GM23338 (cell line): ENCODE measurements around the gene RNF130. TPM values are rescaled to one million over a fixed set of nuclear protein-coding genes. Genes with fewer than 3 reads are reported as not detected.
A peak's percentile ranks its signal among the peaks of the same experiment; 100 is the strongest.

Experiments used
- ATAC-seq: fragments of 200-7000 bp; cut with Tn5 transposase; 3 replicates; pipeline ENCODE4 v1.9.1; 2020
- DNase-seq: peaks from one replicate; pipeline ENCODE4 v3.0.0-alpha.2; 2015; ENCODE audit warnings: low spot score
- H2AFZ ChIP-seq: fragments of 200-600 bp; sonication (generic); 2 replicates; pipeline ENCODE4 v1.8.0; 2016; ENCODE audit warnings: antibody characterized with exemption, mild to moderate bottlenecking, moderate library complexity
- H3F3A ChIP-seq: fragments of 200-600 bp; sonication (generic); replicated peaks from 2 replicates; pipeline ENCODE4 v1.8.0; 2017; ENCODE audit warnings: antibody characterized with exemption, mixed run types, low read depth
- H3K27ac ChIP-seq: fragments of 200-600 bp; sonication (generic); 2 replicates; pipeline ENCODE4 v1.6.1; 2016; ENCODE audit warnings: low read depth
- H3K27me3 ChIP-seq: fragments of 200-600 bp; sonication (generic); 2 replicates; pipeline ENCODE4 v1.8.0; 2016; ENCODE audit warnings: mild to moderate bottlenecking, mixed run types, moderate library complexity; ENCODE audit not compliant: insufficient read depth
- H3K36me3 ChIP-seq: fragments of 200-600 bp; sonication (generic); 2 replicates; pipeline ENCODE4 v1.8.0; 2016; ENCODE audit warnings: mild to moderate bottlenecking; ENCODE audit not compliant: insufficient read depth
- H3K4me1 ChIP-seq: fragments of 200-600 bp; sonication (generic); 2 replicates; pipeline ENCODE4 v1.8.0; 2016; ENCODE audit warnings: mild to moderate bottlenecking, moderate library complexity; ENCODE audit not compliant: insufficient read depth
- H3K4me2 ChIP-seq: fragments of 200-600 bp; sonication (generic); 2 replicates; pipeline ENCODE4 v1.7.1; 2017; ENCODE audit warnings: mixed run types
- H3K4me3 ChIP-seq: fragments of 200-600 bp; sonication (generic); 2 replicates; pipeline ENCODE4 v1.6.1; 2016; ENCODE audit warnings: mixed run types
- H3K79me2 ChIP-seq: fragments of 200-600 bp; sonication (generic); replicated peaks from 2 replicates; pipeline ENCODE4 v1.8.0; 2017; ENCODE audit warnings: mild to moderate bottlenecking; ENCODE audit not compliant: insufficient read depth
- H3K9me2 ChIP-seq: fragments of 200-600 bp; sonication (generic); 2 replicates; pipeline ENCODE4 v1.8.0; 2017; ENCODE audit not compliant: insufficient read depth
- H4K20me1 ChIP-seq: fragments of 200-600 bp; sonication (generic); replicated peaks from 2 replicates; pipeline ENCODE4 v1.8.0; 2017; ENCODE audit warnings: mild to moderate bottlenecking; ENCODE audit not compliant: insufficient read depth
- H3K27ac Mint-ChIP-seq: 2 replicates; pipeline ENCODE4 v1.8.0; 2020; ENCODE audit warnings: inconsistent platforms, mild to moderate bottlenecking, moderate library complexity, mixed read lengths
- H3K27me3 Mint-ChIP-seq: 3 replicates; pipeline ENCODE4 v1.8.0; 2022; ENCODE audit warnings: low read depth, mild to moderate bottlenecking, moderate library complexity, mixed read lengths, inconsistent platforms; ENCODE audit not compliant: insufficient read depth, poor library complexity
- H3K36me3 Mint-ChIP-seq: 3 replicates; pipeline ENCODE4 v1.8.0; 2021; ENCODE audit warnings: low read depth, mild to moderate bottlenecking, inconsistent platforms, moderate library complexity, mixed read lengths
- H3K4me1 Mint-ChIP-seq: 3 replicates; pipeline ENCODE4 v1.8.0; 2020; ENCODE audit warnings: mild to moderate bottlenecking, inconsistent platforms, mixed read lengths
- H3K4me3 Mint-ChIP-seq: 3 replicates; pipeline ENCODE4 v1.8.0; 2021; ENCODE audit warnings: moderate library complexity, mild to moderate bottlenecking, inconsistent platforms, mixed read lengths
- H3K9me3 Mint-ChIP-seq: 3 replicates; pipeline ENCODE4 v1.8.0; 2020; ENCODE audit warnings: moderate library complexity, mild to moderate bottlenecking, inconsistent platforms, mixed read lengths
- CREB1 ChIP-seq: fragments of 250-450 bp; sonication (Bioruptor Pico); IDR thresholded peaks from 2 replicates; pipeline ENCODE4 v1.5.0; 2020; ENCODE audit warnings: low read depth, mild to moderate bottlenecking, moderate library complexity
- CTCF ChIP-seq, 2 experiments: fragments of 200-600 bp in 1 of 2; sonication (generic) in 1 of 2; conservative IDR thresholded peaks; 2 replicates each; pipeline versions ENCODE4 v1.5.1 to v1.6.1; 2016 to 2017; ENCODE audit warnings: antibody characterized with exemption in 2 of 2, low read depth in 2 of 2, mild to moderate bottlenecking in 2 of 2, moderate library complexity in 1 of 2
- ETS1 ChIP-seq: IDR thresholded peaks from 2 replicates; pipeline ENCODE4 v1.6.1; 2016; ENCODE audit warnings: antibody characterized with exemption
- EZH2 ChIP-seq: fragments of 200-600 bp; sonication (generic); IDR thresholded peaks from one replicate; pipeline ENCODE4 v1.8.0; 2017; ENCODE audit warnings: antibody characterized with exemption, mild to moderate bottlenecking, low read depth; ENCODE audit not compliant: unreplicated experiment
- EZH2phosphoT487 ChIP-seq: fragments of 200-600 bp; sonication (generic); IDR thresholded peaks from one replicate; pipeline ENCODE4 v1.8.1; 2018; ENCODE audit warnings: antibody characterized with exemption; ENCODE audit not compliant: unreplicated experiment
- NANOG ChIP-seq: IDR thresholded peaks from 2 replicates; pipeline ENCODE4 v1.6.1; 2016; ENCODE audit warnings: antibody characterized with exemption, borderline replicate concordance
- POLR2AphosphoS5 ChIP-seq: IDR thresholded peaks from 2 replicates; pipeline ENCODE4 v1.6.1; 2016; ENCODE audit warnings: antibody characterized with exemption, low read depth
- REST ChIP-seq: IDR thresholded peaks from one replicate; pipeline ENCODE4 v1.6.1; 2018; ENCODE audit warnings: antibody characterized with exemption; ENCODE audit not compliant: unreplicated experiment
- STAT1 ChIP-seq: IDR thresholded peaks from one replicate; pipeline ENCODE4 v1.6.1; 2016; ENCODE audit warnings: antibody characterized with exemption; ENCODE audit not compliant: unreplicated experiment
- ZNF114 ChIP-seq: fragments of 250-450 bp; sonication (Bioruptor Pico); IDR thresholded peaks from 2 replicates; pipeline ENCODE4 v1.5.0; 2020; ENCODE audit warnings: mild to moderate bottlenecking, moderate library complexity
- ZNF331 ChIP-seq: fragments of 250-450 bp; sonication (Bioruptor Pico); IDR thresholded peaks from 2 replicates; pipeline ENCODE4 v1.5.0; 2020; ENCODE audit warnings: low read depth, mild to moderate bottlenecking, moderate library complexity
- polyA plus RNA-seq: library from polyadenylated mRNA; unstranded; fragments of >200 nt; fragmentation: Nextera tagmentation; extraction: Ambion mirVana; gene quantifications from 2 replicates; pipeline ENCODE4 v1.2.1, GENCODE V29; 2016
- total RNA-seq: library from RNA; depleted of rRNA; stranded (reverse); fragments of >200 nt; shearing (Covaris generic); gene quantifications from 2 replicates; pipeline ENCODE4 v1.2.3, GENCODE V29; 2014

RNF130 gene
- total and polyA plus RNA-seq, 2 experiments from 2014 or later: 60.1 to 97.3 TPM

- TF ChIP-seq EZH2 (no peak), REST (no peak), POLR2AphosphoS5 (no peak), ZNF331 (no peak)
These were observed 1.8 kb downstream of the RNF130 start (continued) for GRCh38 chr5:180069589-180070247.

GRCh38 chr5:180068519-180069090 is 3.0 kb downstream of the RNF130 start:
- Histone ChIP-seq H4K20me1 (peaks cover 35% of the 10 kb centered on the region), H3K9me2 (no peaks in the 10 kb centered on the region), H3K27ac (no peak overlapping the region), H3K27me3 (peaks cover 26% of the 10 kb centered on the region), H3K79me2 (peaks cover 76% of the 10 kb centered on the region), H3F3A (no peaks in the 10 kb centered on the region), H3K4me3 (peak overlapping the region; percentile 91), H3K4me1 (peaks cover 38% of the 10 kb centered on the region), H2AFZ (no peak overlapping the region), H3K4me2 (peak overlapping the region; percentile 85), H3K36me3 (no peaks in the 10 kb centered on the region)
- DNase-seq (no peak), ATAC-seq (no peak)
- peaks cover 17% of the 10 kb centered on the region for H3K9me3 Mint-ChIP-seq
- H3K4me1 Mint-ChIP-seq: peaks cover 34% of the 10 kb centered on the region
- H3K4me3 Mint-ChIP-seq: peak overlapping the region; percentile 54; the same call in 2 of the 3 replicates
- H3K36me3 Mint-ChIP-seq: peaks cover 20% of the 10 kb centered on the region
- peaks cover 23% of the 10 kb centered on the region for H3K27me3 Mint-ChIP-seq
- no peak overlapping the region for H3K27ac Mint-ChIP-seq
- TF ChIP-seq STAT1 (no peak), EZH2phosphoT487 (no peak), ETS1 (no peak), POLR2AphosphoS5 (no peak), CREB1 (CRISPR knock-in tag) (no peak), NANOG (no peak), REST (no peak), ZNF114 (CRISPR knock-in tag) (no peak), ZNF331 (no peak), CTCF (conservative IDR thresholded peaks at IDR 0.05; ENCODE audit: low read depth in 2 of 2) (no peak), EZH2 (no peak)
